Vagina (tissue), 2 donors: ENCODE measurements around the gene MAST2. TPM values are rescaled to one million over a fixed set of nuclear protein-coding genes. Genes with fewer than 3 reads are reported as not detected.
"Not testable (repeated sequence)": the region's sequence is repeated elsewhere in the genome, so short reads cannot be mapped to it uniquely, and the experiment has no call there.

Source experiments
- DNase-seq, 2 donors: peaks; one replicate each; pipeline ENCODE4 v3.0.0-alpha.2; 2017; ENCODE audit errors: extremely low spot score in 2 of 2
- H3K27ac ChIP-seq: fragments of 200-600 bp; sonication (generic); one replicate; pipeline ENCODE4 v1.5.1; 2019
- H3K27me3 ChIP-seq: fragments of 200-600 bp; sonication (generic); one replicate; pipeline ENCODE4 v1.5.1; 2019
- H3K36me3 ChIP-seq, 2 donors: fragments of 200-600 bp; sonication (generic); one replicate each; pipeline ENCODE4 v1.5.1; 2017 to 2019
- H3K4me1 ChIP-seq: fragments of 200-600 bp; sonication (generic); one replicate; pipeline ENCODE4 v1.5.1; 2019
- H3K4me3 ChIP-seq, 2 donors: fragments of 200-600 bp; sonication (generic); 1 replicate in 1 of 2; 2 replicates in 1 of 2; pipeline ENCODE4 v1.5.1; 2016 to 2019
- H3K9me3 ChIP-seq: fragments of 200-600 bp; sonication (generic); one replicate; pipeline ENCODE4 v1.5.1; 2019
- POLR2A ChIP-seq, 2 donors: fragments of 450-650 bp; IDR thresholded peaks; one replicate each; pipeline ENCODE4 v1.6.1; 2017; ENCODE audit warnings: antibody characterized with exemption in 2 of 2, mild to moderate bottlenecking in 2 of 2, moderate library complexity in 2 of 2
- POLR2AphosphoS5 ChIP-seq, 2 donors: sonication (generic); formaldehyde crosslinking; IDR thresholded peaks; one replicate each; pipeline ENCODE4 v1.9.0; 2017; ENCODE audit warnings: antibody characterized with exemption in 2 of 2, mild to moderate bottlenecking in 2 of 2, low read depth in 1 of 2; ENCODE audit not compliant: insufficient read depth in 1 of 2
- intact Hi-C: fragments of 100-400 bp; cut with DNase I; formaldehyde crosslinking; loops from one replicate; pipeline ENCODE4 v1.15.1; 2023
- total RNA-seq: library from RNA; depleted of rRNA; stranded (reverse); fragments of >200 nt; gene quantifications from one replicate; pipeline ENCODE4 v1.2.3, GENCODE V29; 2016
- TF ChIP-seq, protein P1 (sequence below), 3 experiments: fragments of 450-650 bp in 2 of 3; fragments of 200-600 bp in 1 of 3; sonication (generic) in 1 of 3; IDR thresholded peaks; one replicate each; pipeline ENCODE4 v1.5.1; 2017 to 2019; ENCODE audit warnings: antibody characterized with exemption in 3 of 3, mild to moderate bottlenecking in 2 of 3, moderate library complexity in 2 of 3

Gene MAST2
- total RNA-seq, 1 donor from 2014 or later: 28.2 TPM

DNA sequence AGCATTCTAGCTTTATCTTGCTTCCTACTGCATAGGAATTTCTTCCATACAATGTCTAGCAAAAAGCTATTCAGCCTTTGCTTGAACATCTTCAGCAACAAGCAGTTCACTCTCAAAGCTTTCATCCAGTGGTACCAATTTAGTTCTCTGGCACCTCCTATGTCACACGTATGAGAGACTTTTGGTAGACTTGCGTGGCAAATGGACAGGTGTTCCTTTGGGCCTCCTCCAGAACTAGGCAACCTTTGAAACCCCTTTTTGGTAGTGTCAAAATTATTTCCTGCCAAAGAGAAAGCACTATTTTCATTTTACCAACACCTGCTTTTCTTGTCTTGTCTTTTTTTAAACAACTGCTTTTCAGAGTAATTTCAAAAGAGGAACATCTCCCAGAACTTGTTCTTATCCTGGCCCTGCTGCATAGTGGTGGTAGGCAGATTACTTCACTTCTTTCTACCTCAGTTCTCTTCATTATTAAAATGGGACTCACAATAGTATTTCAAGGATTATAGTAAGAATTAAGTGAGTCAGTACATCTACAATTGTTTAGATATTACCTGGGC lies 122.4 kb downstream of the MAST2 start:
- TF ChIP-seq, protein P1, sequence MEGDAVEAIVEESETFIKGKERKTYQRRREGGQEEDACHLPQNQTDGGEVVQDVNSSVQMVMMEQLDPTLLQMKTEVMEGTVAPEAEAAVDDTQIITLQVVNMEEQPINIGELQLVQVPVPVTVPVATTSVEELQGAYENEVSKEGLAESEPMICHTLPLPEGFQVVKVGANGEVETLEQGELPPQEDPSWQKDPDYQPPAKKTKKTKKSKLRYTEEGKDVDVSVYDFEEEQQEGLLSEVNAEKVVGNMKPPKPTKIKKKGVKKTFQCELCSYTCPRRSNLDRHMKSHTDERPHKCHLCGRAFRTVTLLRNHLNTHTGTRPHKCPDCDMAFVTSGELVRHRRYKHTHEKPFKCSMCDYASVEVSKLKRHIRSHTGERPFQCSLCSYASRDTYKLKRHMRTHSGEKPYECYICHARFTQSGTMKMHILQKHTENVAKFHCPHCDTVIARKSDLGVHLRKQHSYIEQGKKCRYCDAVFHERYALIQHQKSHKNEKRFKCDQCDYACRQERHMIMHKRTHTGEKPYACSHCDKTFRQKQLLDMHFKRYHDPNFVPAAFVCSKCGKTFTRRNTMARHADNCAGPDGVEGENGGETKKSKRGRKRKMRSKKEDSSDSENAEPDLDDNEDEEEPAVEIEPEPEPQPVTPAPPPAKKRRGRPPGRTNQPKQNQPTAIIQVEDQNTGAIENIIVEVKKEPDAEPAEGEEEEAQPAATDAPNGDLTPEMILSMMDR (IDR thresholded peaks at IDR 0.05): no peak
- no peak for TF ChIP-seq POLR2A (IDR thresholded peaks at IDR 0.05)
- no peaks in the 10 kb centered on the region for H3K27me3 ChIP-seq
- no peak overlapping the region for H3K4me3 ChIP-seq
- H3K36me3 ChIP-seq: no peaks in the 10 kb centered on the region
- H3K9me3 ChIP-seq: no peaks in the 10 kb centered on the region
- H3K27ac ChIP-seq: no peak overlapping the region
- peaks cover 18% of the 10 kb centered on the region for H3K4me1 ChIP-seq
- DNase-seq: no peak
- intact Hi-C loops: no loop called here

DNA sequence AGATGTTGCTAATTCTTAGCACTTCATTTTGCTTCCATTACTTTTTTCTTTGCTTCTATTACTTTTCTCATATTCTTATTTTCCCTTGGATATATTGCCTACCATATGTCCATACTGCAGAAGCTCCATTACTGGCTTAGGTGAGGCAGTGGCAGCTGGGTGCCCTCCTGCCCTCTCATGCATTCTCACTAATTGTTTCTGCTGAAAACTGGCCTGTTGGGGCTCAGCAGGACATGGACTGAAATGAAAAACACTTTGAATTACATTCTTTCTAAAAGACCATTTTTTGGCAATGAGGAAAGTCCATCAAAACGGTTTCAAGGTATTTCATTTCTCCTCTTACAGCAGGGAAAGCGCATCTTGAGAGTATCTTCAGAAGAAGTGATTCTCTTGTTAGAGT lies 122.9 kb downstream of the MAST2 start:
- Histone ChIP-seq H3K27ac (no peak overlapping the region), H3K27me3 (no peaks in the 10 kb centered on the region)
- TF ChIP-seq, protein P1 (IDR thresholded peaks at IDR 0.05): no peak
- TF ChIP-seq POLR2AphosphoS5 (IDR thresholded peaks at IDR 0.05; ENCODE audit: insufficient read depth in 1 of 2, low read depth in 1 of 2): no peak

DNA sequence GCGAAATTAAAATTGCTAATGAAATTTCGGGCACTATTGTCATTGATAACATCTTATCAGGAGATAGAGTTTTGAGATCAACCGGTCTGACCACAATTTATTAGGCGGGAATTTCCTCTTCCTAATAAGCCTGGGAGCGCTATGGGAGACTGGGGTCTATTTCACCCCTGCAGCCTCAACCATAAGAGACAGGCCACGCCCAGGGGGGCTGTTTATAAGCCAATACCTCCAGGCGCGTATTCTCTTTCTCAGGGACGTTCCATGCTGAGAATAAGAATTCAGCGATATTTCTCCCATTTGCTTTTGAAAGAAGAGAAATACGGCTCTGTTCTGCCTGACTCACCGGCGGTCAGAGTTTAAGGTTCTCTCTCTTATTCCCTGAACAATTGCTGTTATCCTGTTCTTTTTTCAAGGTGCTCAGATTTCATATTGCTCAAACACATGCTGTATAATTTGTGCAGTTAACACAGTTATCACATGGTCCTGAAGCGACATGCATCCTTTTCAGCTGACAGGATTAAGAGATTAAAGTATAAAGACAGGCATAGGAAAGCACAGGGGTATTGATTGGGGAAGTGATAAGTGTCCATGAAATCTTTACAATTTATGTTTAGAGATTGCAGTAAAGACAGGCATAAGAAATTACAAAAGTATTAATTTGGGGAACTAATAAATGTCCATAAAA lies 124.0 kb downstream of the MAST2 start:
- H3K27me3 ChIP-seq, DNase-seq, H3K9me3 ChIP-seq, H3K4me3 ChIP-seq, H3K36me3 ChIP-seq, intact Hi-C loops, H3K27ac ChIP-seq: not testable (repeated sequence)
- peaks cover 19% of the 10 kb centered on the region for H3K4me1 ChIP-seq

More for the DNA sequence above, 122.9 kb downstream of the MAST2 start:
- H3K36me3 ChIP-seq: no peaks in the 10 kb centered on the region
- no peak for DNase-seq
- intact Hi-C loops: no loop called here
- H3K4me3 ChIP-seq: no peak overlapping the region
- H3K4me1 ChIP-seq: peaks cover 19% of the 10 kb centered on the region
- no peaks in the 10 kb centered on the region for H3K9me3 ChIP-seq

- intact Hi-C loops: no loop called here
- Histone ChIP-seq H3K9me3 (no peaks in the 10 kb centered on the region), H3K36me3 (no peaks in the 10 kb centered on the region), H3K4me1 (peaks cover 19% of the 10 kb centered on the region), H3K27ac (no peak overlapping the region), H3K27me3 (no peaks in the 10 kb centered on the region), H3K4me3 (no peak overlapping the region)
- TF ChIP-seq, protein P1 (IDR thresholded peaks at IDR 0.05): no peak
- no peak for TF ChIP-seq POLR2A (IDR thresholded peaks at IDR 0.05)
- TF ChIP-seq POLR2AphosphoS5 (IDR thresholded peaks at IDR 0.05; ENCODE audit: insufficient read depth in 1 of 2, low read depth in 1 of 2): no peak
- no peak for DNase-seq
These were observed 125.2 kb downstream of the MAST2 start for GRCh38 chr1:45928486-45929205.

DNA sequence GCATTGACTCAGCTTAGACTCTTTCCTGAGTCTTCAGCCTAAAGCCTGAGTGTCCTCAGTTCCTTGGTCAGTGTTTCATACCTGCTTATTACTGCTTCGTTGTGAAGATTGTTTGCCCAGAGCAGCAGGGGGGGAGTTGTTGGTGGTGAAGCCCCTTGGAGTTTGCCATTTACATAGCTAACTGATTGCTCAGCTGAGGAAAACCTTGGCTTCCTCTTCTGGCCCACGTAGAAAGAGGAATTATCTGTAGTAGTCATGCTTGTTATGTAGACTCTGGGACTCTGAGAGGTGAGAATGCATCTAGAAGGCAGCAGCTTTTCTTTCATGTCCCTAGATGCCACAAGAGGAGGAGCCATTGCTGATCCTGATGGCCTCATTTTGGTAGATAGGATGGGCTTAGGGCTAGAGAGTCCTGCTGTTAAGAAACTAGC lies 125.9 kb downstream of the MAST2 start:
- TF ChIP-seq POLR2AphosphoS5 (IDR thresholded peaks at IDR 0.05; ENCODE audit: insufficient read depth in 1 of 2, low read depth in 1 of 2) (no peak), POLR2A (IDR thresholded peaks at IDR 0.05) (no peak)
- TF ChIP-seq, protein P1 (IDR thresholded peaks at IDR 0.05): no peak
- no peak overlapping the region for H3K27ac ChIP-seq
- H3K4me3 ChIP-seq: no peak overlapping the region
- no peaks in the 10 kb centered on the region for H3K9me3 ChIP-seq
- intact Hi-C loops: no loop called here
- DNase-seq: no peak
- no peaks in the 10 kb centered on the region for H3K27me3 ChIP-seq
- H3K4me1 ChIP-seq: peaks cover 19% of the 10 kb centered on the region
- no peaks in the 10 kb centered on the region for H3K36me3 ChIP-seq
